ENCODE measurements around the gene UBXN4.
"Not testable (repeated sequence)": the region's sequence is repeated elsewhere in the genome, so short reads cannot be mapped to it uniquely, and the experiment has no call there.

Gene UBXN4

GRCh38 chr2:135741395-135742324 lies at the start of gene UBXN4:
TSS of gene UBXN4 (plus strand) at chr2:135741855. CDS start at chr2:135741930, 75 bp downstream.
- H3K9ac ChIP-seq (ENCODE audit: low read depth, low read length) = peak within 1 kb of the TSS; percentile 96
- H3K9me3 ChIP-seq (ENCODE audit: control insufficient read depth, insufficient read depth, low read length) = no peaks in the 10 kb centered on the region
- no peaks in the 10 kb centered on the region for H3K27me3 ChIP-seq (ENCODE audit: control insufficient read depth, insufficient read depth, low read length)
- peaks cover 8% of the 10 kb centered on the region; the same call in 1 of the 2 replicates for H3K36me3 ChIP-seq (ENCODE audit: control insufficient read depth, insufficient read depth, low read length)
- H3K4me3 ChIP-seq (ENCODE audit: low read depth, low read length) = peak within 1 kb of the TSS; percentile 99
- H3K27ac ChIP-seq (ENCODE audit: low read depth, low read length) = peak within 1 kb of the TSS; percentile 98
- H3K4me1 ChIP-seq (ENCODE audit: control insufficient read depth, insufficient read depth, low read length) = peaks cover 15% of the 10 kb centered on the region; the same call in 1 of the 2 replicates

GRCh38 chr2:135694711-135695110 lies 46.9 kb upstream of the UBXN4 start:
- H3K36me3 ChIP-seq (ENCODE audit: control insufficient read depth, insufficient read depth, low read length) = 0 out of 2 replicates have a peak, but pooled peaks cover 5% of the 10 kb centered on the region
- H3K4me1 ChIP-seq (ENCODE audit: control insufficient read depth, insufficient read depth, low read length) = no peaks in the 10 kb centered on the region
- H3K4me3 ChIP-seq (ENCODE audit: low read depth, low read length) = no peak overlapping the region
- no peaks in the 10 kb centered on the region for H3K9me3 ChIP-seq (ENCODE audit: control insufficient read depth, insufficient read depth, low read length)
- H3K27me3 ChIP-seq (ENCODE audit: control insufficient read depth, insufficient read depth, low read length) = no peaks in the 10 kb centered on the region
- no peak overlapping the region for H3K27ac ChIP-seq (ENCODE audit: low read depth, low read length)
- H3K9ac ChIP-seq (ENCODE audit: low read depth, low read length) = no peak overlapping the region

- Histone ChIP-seq H3K27me3 (ENCODE audit: control insufficient read depth, insufficient read depth, low read length) (no peaks in the 10 kb centered on the region), H3K9ac (ENCODE audit: low read depth, low read length) (no peak overlapping the region), H3K4me3 (ENCODE audit: low read depth, low read length) (no peak overlapping the region), H3K27ac (ENCODE audit: low read depth, low read length) (no peak overlapping the region), H3K36me3 (ENCODE audit: control insufficient read depth, insufficient read depth, low read length) (0 out of 2 replicates have a peak, but pooled peaks cover 5% of the 10 kb centered on the region), H3K9me3 (ENCODE audit: control insufficient read depth, insufficient read depth, low read length) (no peaks in the 10 kb centered on the region), H3K4me1 (ENCODE audit: control insufficient read depth, insufficient read depth, low read length) (no peaks in the 10 kb centered on the region)
These were observed 42.8 kb upstream of the UBXN4 start for GRCh38 chr2:135698838-135699237.

GRCh38 chr2:135701442-135701841 lies 40.2 kb upstream of the UBXN4 start:
- Histone ChIP-seq H3K4me1 (ENCODE audit: control insufficient read depth, insufficient read depth, low read length) (no peaks in the 10 kb centered on the region), H3K27ac (ENCODE audit: low read depth, low read length) (no peak overlapping the region), H3K4me3 (ENCODE audit: low read depth, low read length) (no peak overlapping the region), H3K27me3 (ENCODE audit: control insufficient read depth, insufficient read depth, low read length) (no peaks in the 10 kb centered on the region), H3K36me3 (ENCODE audit: control insufficient read depth, insufficient read depth, low read length) (no peaks in the 10 kb centered on the region), H3K9ac (ENCODE audit: low read depth, low read length) (no peak overlapping the region), H3K9me3 (ENCODE audit: control insufficient read depth, insufficient read depth, low read length) (no peaks in the 10 kb centered on the region)

GRCh38 chr2:135703300-135703699 lies 38.4 kb upstream of the UBXN4 start:
- no peaks in the 10 kb centered on the region for H3K36me3 ChIP-seq (ENCODE audit: control insufficient read depth, insufficient read depth, low read length)
- no peak overlapping the region for H3K27ac ChIP-seq (ENCODE audit: low read depth, low read length)
- no peaks in the 10 kb centered on the region for H3K4me1 ChIP-seq (ENCODE audit: control insufficient read depth, insufficient read depth, low read length)
- no peaks in the 10 kb centered on the region for H3K27me3 ChIP-seq (ENCODE audit: control insufficient read depth, insufficient read depth, low read length)
- H3K9ac ChIP-seq (ENCODE audit: low read depth, low read length) = no peak overlapping the region
- H3K9me3 ChIP-seq (ENCODE audit: control insufficient read depth, insufficient read depth, low read length) = no peaks in the 10 kb centered on the region
- H3K4me3 ChIP-seq (ENCODE audit: low read depth, low read length) = no peak overlapping the region

GRCh38 chr2:135704075-135704474 lies 37.6 kb upstream of the UBXN4 start:
- H3K27me3 ChIP-seq (ENCODE audit: control insufficient read depth, insufficient read depth, low read length); H3K9me3 ChIP-seq (ENCODE audit: control insufficient read depth, insufficient read depth, low read length); H3K36me3 ChIP-seq (ENCODE audit: control insufficient read depth, insufficient read depth, low read length); H3K9ac ChIP-seq (ENCODE audit: low read depth, low read length); H3K27ac ChIP-seq (ENCODE audit: low read depth, low read length); H3K4me1 ChIP-seq (ENCODE audit: control insufficient read depth, insufficient read depth, low read length); H3K4me3 ChIP-seq (ENCODE audit: low read depth, low read length): not testable (repeated sequence)

- Histone ChIP-seq H3K36me3 (ENCODE audit: control insufficient read depth, insufficient read depth, low read length) (peaks cover 21% of the 10 kb centered on the region), H3K4me1 (ENCODE audit: control insufficient read depth, insufficient read depth, low read length) (no peaks in the 10 kb centered on the region), H3K9me3 (ENCODE audit: control insufficient read depth, insufficient read depth, low read length) (no peaks in the 10 kb centered on the region)
These were observed 33.5 kb upstream of the UBXN4 start for GRCh38 chr2:135708159-135708558.

GRCh38 chr2:135709992-135710391 lies 31.7 kb upstream of the UBXN4 start:
- H3K27ac ChIP-seq (ENCODE audit: low read depth, low read length) = no peak overlapping the region
- peaks cover 31% of the 10 kb centered on the region for H3K36me3 ChIP-seq (ENCODE audit: control insufficient read depth, insufficient read depth, low read length)
- no peak overlapping the region for H3K4me3 ChIP-seq (ENCODE audit: low read depth, low read length)
- no peaks in the 10 kb centered on the region for H3K27me3 ChIP-seq (ENCODE audit: control insufficient read depth, insufficient read depth, low read length)
- no peak overlapping the region for H3K9ac ChIP-seq (ENCODE audit: low read depth, low read length)
- H3K4me1 ChIP-seq (ENCODE audit: control insufficient read depth, insufficient read depth, low read length) = no peaks in the 10 kb centered on the region
- H3K9me3 ChIP-seq (ENCODE audit: control insufficient read depth, insufficient read depth, low read length) = no peaks in the 10 kb centered on the region

More at GRCh38 chr2:135708159-135708558, 33.5 kb upstream of the UBXN4 start:
- Histone ChIP-seq H3K27ac (ENCODE audit: low read depth, low read length) (no peak overlapping the region), H3K9ac (ENCODE audit: low read depth, low read length) (no peak overlapping the region), H3K4me3 (ENCODE audit: low read depth, low read length) (no peak overlapping the region), H3K27me3 (ENCODE audit: control insufficient read depth, insufficient read depth, low read length) (no peaks in the 10 kb centered on the region)

GRCh38 chr2:135715086-135715485 lies 26.6 kb upstream of the UBXN4 start:
- not testable (repeated sequence) for H3K9ac ChIP-seq (ENCODE audit: low read depth, low read length); H3K27ac ChIP-seq (ENCODE audit: low read depth, low read length); H3K4me3 ChIP-seq (ENCODE audit: low read depth, low read length); H3K27me3 ChIP-seq (ENCODE audit: control insufficient read depth, insufficient read depth, low read length); H3K4me1 ChIP-seq (ENCODE audit: control insufficient read depth, insufficient read depth, low read length); H3K9me3 ChIP-seq (ENCODE audit: control insufficient read depth, insufficient read depth, low read length)
- H3K36me3 ChIP-seq (ENCODE audit: control insufficient read depth, insufficient read depth, low read length) = peaks cover 58% of the 10 kb centered on the region

- H3K27ac ChIP-seq (ENCODE audit: low read depth, low read length) = no peak overlapping the region
- H3K27me3 ChIP-seq (ENCODE audit: control insufficient read depth, insufficient read depth, low read length) = no peaks in the 10 kb centered on the region
- H3K4me1 ChIP-seq (ENCODE audit: control insufficient read depth, insufficient read depth, low read length) = no peaks in the 10 kb centered on the region
- no peak overlapping the region for H3K9ac ChIP-seq (ENCODE audit: low read depth, low read length)
- H3K9me3 ChIP-seq (ENCODE audit: control insufficient read depth, insufficient read depth, low read length) = no peaks in the 10 kb centered on the region
- peaks cover 23% of the 10 kb centered on the region for H3K36me3 ChIP-seq (ENCODE audit: control insufficient read depth, insufficient read depth, low read length)
- H3K4me3 ChIP-seq (ENCODE audit: low read depth, low read length) = no peak overlapping the region
These were observed 13.5 kb upstream of the UBXN4 start for GRCh38 chr2:135728064-135728743.

- Histone ChIP-seq H3K9me3 (ENCODE audit: control insufficient read depth, insufficient read depth, low read length) (no peaks in the 10 kb centered on the region), H3K4me3 (ENCODE audit: low read depth, low read length) (no peak overlapping the region), H3K9ac (ENCODE audit: low read depth, low read length) (no peak overlapping the region), H3K27me3 (ENCODE audit: control insufficient read depth, insufficient read depth, low read length) (no peaks in the 10 kb centered on the region), H3K36me3 (ENCODE audit: control insufficient read depth, insufficient read depth, low read length) (no peaks in the 10 kb centered on the region), H3K27ac (ENCODE audit: low read depth, low read length) (no peak overlapping the region), H3K4me1 (ENCODE audit: control insufficient read depth, insufficient read depth, low read length) (no peaks in the 10 kb centered on the region)
These were observed 9.1 kb upstream of the UBXN4 start for GRCh38 chr2:135732561-135732960.

Measured in HUES48 (cell line).